Measurements from ENCODE around the gene NLN. TPM values are rescaled to one million over a fixed set of nuclear protein-coding genes. Genes with fewer than 3 reads are reported as not detected.

The NLN gene
- total and polyA plus RNA-seq, 2 of the 4 experiments (the other 2 are of a cell fraction): 19.1 to 37.1 TPM

- ATAC-seq (ENCODE audit: low read depth): peak; percentile 89
- Histone ChIP-seq H3K4ac (ENCODE audit: low read depth, low read length) (no peak overlapping the region), H3K23ac (ENCODE audit: low read depth, low read length) (no peak overlapping the region; the same call in 1 of the 2 replicates), H4K5ac (ENCODE audit: low read depth, low read length) (no peak overlapping the region), H4K20me1 (ENCODE audit: insufficient read depth, low read length) (no peaks in the 10 kb centered on the region), H2BK120ac (ENCODE audit: low read depth, low read length) (no peak overlapping the region), H2BK15ac (ENCODE audit: low read depth, low read length) (no peak overlapping the region), H3K4me2 (ENCODE audit: low read depth, low read length) (peak overlapping the region; percentile 68), H3K4me1 (ENCODE audit: control insufficient read depth, insufficient read depth, low read length) (peaks cover 2% of the 10 kb centered on the region; the same call in 1 of the 2 replicates), H2AFZ (replicated peaks; ENCODE audit: low read length, poor library complexity) (no peak overlapping the region), H2BK20ac (ENCODE audit: low read depth, low read length) (no peak overlapping the region), H3K18ac (ENCODE audit: low read depth, low read length) (peak overlapping the region; percentile 50; the same call in 1 of the 2 replicates), H3K9ac (ENCODE audit: low read depth, low read length) (peak overlapping the region; percentile 49; the same call in 1 of the 2 replicates), H2AK5ac (ENCODE audit: low read depth, low read length) (no peak overlapping the region), H3K9me3 (ENCODE audit: control insufficient read depth, insufficient read depth, low read length) (no peaks in the 10 kb centered on the region), H2BK5ac (ENCODE audit: low read depth, low read length, poor library complexity, severe bottlenecking) (peak overlapping the region; percentile 96), H4K8ac (ENCODE audit: low read depth in 2 of 2, low read length in 2 of 2) (no peak overlapping the region; a peak in 1 of 4 replicates), H3K4me3 (ENCODE audit: insufficient read depth, low read depth, low read length) (no peak overlapping the region), H3K9me1 (ENCODE audit: insufficient read depth, low read length) (no peaks in the 10 kb centered on the region; the same call in 1 of the 2 replicates), H2AK9ac (replicated peaks; ENCODE audit: low read depth, low read length, poor library complexity) (no peak overlapping the region), H3K36me3 (ENCODE audit: control insufficient read depth, insufficient read depth, low read length) (no peaks in the 10 kb centered on the region), H3K56ac (ENCODE audit: extremely low read depth, insufficient read depth, low read length) (0 out of 2 replicates have a peak overlapping the region, but pooled peaks have one; percentile 12), H3K14ac (replicated peaks; ENCODE audit: low read depth, low read length) (no peak overlapping the region), H3K27me3 (ENCODE audit: control insufficient read depth, insufficient read depth, low read length) (no peaks in the 10 kb centered on the region), H3K79me1 (ENCODE audit: low read depth in 1 of 2, low read length in 2 of 2) (peaks cover 42 to 49% of the 10 kb centered on the region in 2 experiments), H3K27ac (ENCODE audit: insufficient read depth, low read length) (peak overlapping the region; percentile 27; the same call in 1 of the 2 replicates), H4K91ac (ENCODE audit: insufficient read depth, low read depth, low read length) (no peak overlapping the region)
- intact Hi-C loops (cut with micrococcal nuclease): loop anchor here (2.0 to 5.0 kb wide), 2 partner anchors 182 to 405 kb away; no protein-coding TSS in a partner anchor
- DNase-seq: peak; percentile 91
- POLR2A ChIA-PET (ENCODE audit: unreplicated experiment): no interaction called here
- CTCF ChIA-PET: interaction anchor here (0.6 to 1.6 kb wide), 3 partner anchors 16 to 182 kb away, joined by 3 to 6 read pairs (median 3); no protein-coding TSS in a partner anchor
- dilution Hi-C loops (cut with HindIII; ENCODE audit: low sequenced_read_pairs, unreplicated experiment): no loop called here
- TF ChIP-seq CTCF (conservative IDR thresholded peaks at IDR 0.05; ENCODE audit: low read depth, low read length): peak; percentile 87
- TF ChIP-seq, protein P1, sequence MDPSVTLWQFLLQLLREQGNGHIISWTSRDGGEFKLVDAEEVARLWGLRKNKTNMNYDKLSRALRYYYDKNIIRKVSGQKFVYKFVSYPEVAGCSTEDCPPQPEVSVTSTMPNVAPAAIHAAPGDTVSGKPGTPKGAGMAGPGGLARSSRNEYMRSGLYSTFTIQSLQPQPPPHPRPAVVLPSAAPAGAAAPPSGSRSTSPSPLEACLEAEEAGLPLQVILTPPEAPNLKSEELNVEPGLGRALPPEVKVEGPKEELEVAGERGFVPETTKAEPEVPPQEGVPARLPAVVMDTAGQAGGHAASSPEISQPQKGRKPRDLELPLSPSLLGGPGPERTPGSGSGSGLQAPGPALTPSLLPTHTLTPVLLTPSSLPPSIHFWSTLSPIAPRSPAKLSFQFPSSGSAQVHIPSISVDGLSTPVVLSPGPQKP (IDR thresholded peaks at IDR 0.05; ENCODE audit: borderline replicate concordance, low read depth, low read length): no peak
- TF ChIP-seq CEBPB (IDR thresholded peaks at IDR 0.05; ENCODE audit: low read depth, low read length): peak; percentile 39; the same call in 1 of the 2 replicates
- TF ChIP-seq SMC3 (IDR thresholded peaks at IDR 0.05; ENCODE audit: low read depth, low read length): peak; percentile 84
- TF ChIP-seq RAD21 (IDR thresholded peaks at IDR 0.05; ENCODE audit: low read length): peak; percentile 91
- in situ Hi-C loops (cut with MboI; ENCODE audit: low sequenced_read_pairs): no loop called here
- WGBS, 2 experiments (ENCODE audit: extremely low coverage in 2 of 2, insufficient read length in 1 of 2): no CpG with 5 or more reads among the region's 4 CpGs
- BruUV-seq (replicated peaks): no TSS peak
Measured at GRCh38 chr5:65742565-65743231, 20.7 kb downstream of the NLN start.
